Uterus (tissue), 4 donors: ENCODE measurements around the gene CFAP61. TPM values are rescaled to one million over a fixed set of nuclear protein-coding genes. Genes with fewer than 3 reads are reported as not detected.
"Not testable (repeated sequence)": the region's sequence is repeated elsewhere in the genome, so short reads cannot be mapped to it uniquely, and the experiment has no call there.

Source experiments
- DNase-seq, 2 donors: peaks; one replicate each; pipeline ENCODE4 v3.0.0-alpha.2; 2019 to 2020
- H3K27ac ChIP-seq, 2 donors: fragments of 200-600 bp; sonication (generic); 1 replicate in 1 of 2; 2 replicates in 1 of 2; pipeline ENCODE4 v1.5.1; 2016 to 2018
- H3K27me3 ChIP-seq, 2 donors: fragments of 200-600 bp; sonication (generic); one replicate each; pipeline ENCODE4 v1.5.1; 2018 to 2019; ENCODE audit warnings: control low read depth in 1 of 2
- H3K36me3 ChIP-seq, 2 donors: fragments of 200-600 bp; sonication (generic); one replicate each; pipeline ENCODE4 v1.5.1; 2019; ENCODE audit warnings: control low read depth in 1 of 2
- H3K4me1 ChIP-seq, 2 donors: fragments of 200-600 bp; sonication (generic); one replicate each; pipeline ENCODE4 v1.5.1; 2018 to 2019; ENCODE audit warnings: control low read depth in 1 of 2
- H3K4me3 ChIP-seq, 2 donors: fragments of 200-600 bp; sonication (generic); 1 replicate in 1 of 2; 2 replicates in 1 of 2; pipeline ENCODE4 v1.5.1; 2018 to 2019; ENCODE audit warnings: mild to moderate bottlenecking in 1 of 2
- H3K9me3 ChIP-seq, 2 donors: fragments of 200-600 bp; sonication (generic); one replicate each; pipeline ENCODE4 v1.5.1; 2019; ENCODE audit warnings: control low read depth in 1 of 2
- CTCF ChIP-seq, 4 experiments: fragments of 200-600 bp in 2 of 4; fragments of 450-650 bp in 2 of 4; sonication (generic) in 2 of 4; IDR thresholded peaks; one replicate each; pipeline ENCODE4 v1.5.1; 2016 to 2019; ENCODE audit warnings: antibody characterized with exemption in 4 of 4, mild to moderate bottlenecking in 2 of 4, moderate library complexity in 1 of 4
- POLR2A ChIP-seq, 2 donors: fragments of 450-650 bp; IDR thresholded peaks; one replicate each; pipeline ENCODE4 v1.6.1; 2016; ENCODE audit warnings: antibody characterized with exemption in 2 of 2, mild to moderate bottlenecking in 1 of 2, moderate library complexity in 1 of 2
- intact Hi-C: fragments of 100-400 bp; cut with DNase I; formaldehyde crosslinking; loops from one replicate; pipeline ENCODE4 v1.15.1; 2023; ENCODE audit warnings: low total_unique reads
- total RNA-seq, 4 donors: library from RNA; depleted of rRNA in 3 of 4; stranded (reverse); fragments of >200 nt in 3 of 4; gene quantifications; one replicate each; pipeline versions ENCODE4 v1.1.0 to v1.2.4, GENCODE V29; 2014 to 2023
- donor health status: DM: yes; HTN: yes; CAD: no.

CFAP61 gene
- total RNA-seq, 4 donors from 2014 or later, result 3.0 to 8.2 (median 7.5) TPM; not detected in 1

- no peak for DNase-seq
- H3K4me3 ChIP-seq, result no peak overlapping the region
- no peaks in the 10 kb centered on the region for H3K27me3 ChIP-seq
- H3K27ac ChIP-seq, result no peak overlapping the region
- intact Hi-C loops, result no loop called here
- no peaks in the 10 kb centered on the region for H3K9me3 ChIP-seq
- no peaks in the 10 kb centered on the region for H3K4me1 ChIP-seq
- H3K36me3 ChIP-seq, result no peaks in the 10 kb centered on the region
- TF ChIP-seq POLR2A (IDR thresholded peaks at IDR 0.05), result no peak
- no peak for TF ChIP-seq CTCF (IDR thresholded peaks at IDR 0.05)
Measured at GRCh38 chr20:20103486-20103885, 51.2 kb downstream of the CFAP61 start.

- DNase-seq, H3K27me3 ChIP-seq: not testable (repeated sequence)
Measured at GRCh38 chr20:20123187-20123586, 70.9 kb downstream of the CFAP61 start.

GRCh38 chr20:20130399-20130798, 78.1 kb downstream of the CFAP61 start:
- H3K9me3 ChIP-seq, result no peaks in the 10 kb centered on the region
- H3K4me1 ChIP-seq, result no peaks in the 10 kb centered on the region
- no peak overlapping the region for H3K27ac ChIP-seq
- H3K4me3 ChIP-seq, result no peak overlapping the region
- no peak for TF ChIP-seq POLR2A (IDR thresholded peaks at IDR 0.05)
- no peak for TF ChIP-seq CTCF (IDR thresholded peaks at IDR 0.05)
- intact Hi-C loops, result no loop called here
- H3K27me3 ChIP-seq, result no peaks in the 10 kb centered on the region
- no peak for DNase-seq
- no peaks in the 10 kb centered on the region for H3K36me3 ChIP-seq

More at GRCh38 chr20:20123187-20123586, 70.9 kb downstream of the CFAP61 start:
- intact Hi-C loops, H3K4me1 ChIP-seq, H3K4me3 ChIP-seq, H3K27ac ChIP-seq, H3K9me3 ChIP-seq, H3K36me3 ChIP-seq: not testable (repeated sequence)

- no peak for TF ChIP-seq CTCF (IDR thresholded peaks at IDR 0.05)
- no peak for TF ChIP-seq POLR2A (IDR thresholded peaks at IDR 0.05)
- Histone ChIP-seq H3K4me1 (no peaks in the 10 kb centered on the region), H3K27ac (no peak overlapping the region), H3K9me3 (no peaks in the 10 kb centered on the region), H3K4me3 (no peak overlapping the region), H3K27me3 (no peaks in the 10 kb centered on the region), H3K36me3 (no peaks in the 10 kb centered on the region)
- no peak for DNase-seq
- intact Hi-C loops, result no loop called here
Measured at GRCh38 chr20:20134941-20135575, 82.7 kb downstream of the CFAP61 start.

- Histone ChIP-seq H3K4me3 (no peak overlapping the region), H3K4me1 (no peaks in the 10 kb centered on the region), H3K27me3 (no peaks in the 10 kb centered on the region), H3K36me3 (no peaks in the 10 kb centered on the region), H3K27ac (no peak overlapping the region), H3K9me3 (no peaks in the 10 kb centered on the region)
- TF ChIP-seq CTCF (IDR thresholded peaks at IDR 0.05) (no peak), POLR2A (IDR thresholded peaks at IDR 0.05) (no peak)
- no peak for DNase-seq
- intact Hi-C loops, result no loop called here
Measured at GRCh38 chr20:20136313-20136712, 84.0 kb downstream of the CFAP61 start.

GRCh38 chr20:20137851-20138250, 85.5 kb downstream of the CFAP61 start:
- Histone ChIP-seq H3K36me3 (no peaks in the 10 kb centered on the region), H3K9me3 (no peaks in the 10 kb centered on the region), H3K27ac (no peak overlapping the region), H3K27me3 (no peaks in the 10 kb centered on the region), H3K4me3 (no peak overlapping the region), H3K4me1 (no peaks in the 10 kb centered on the region)
- intact Hi-C loops, result no loop called here
- no peak for TF ChIP-seq CTCF (IDR thresholded peaks at IDR 0.05)
- no peak for TF ChIP-seq POLR2A (IDR thresholded peaks at IDR 0.05)
- no peak for DNase-seq
